ENCODE measurements around the gene NFIX. TPM values are rescaled to one million over a fixed set of nuclear protein-coding genes. Genes with fewer than 3 reads are reported as not detected.

NFIX gene
- total and polyA plus RNA-seq, 2 of the 13 experiments (the other 11 are each of a cell fraction or from before 2014, with no cell fraction given), result 3.4 to 5.4 TPM

GRCh38 chr19:13094771-13095392 is 99.6 kb downstream of the NFIX start:
- Histone ChIP-seq H2AFZ (ENCODE audit: low read length) (no peak overlapping the region), H3K27ac (ENCODE audit: extremely low read length, insufficient read depth, low read length) (no peak overlapping the region), H3K4me3 (replicated peaks in 1 of 3; ENCODE audit: insufficient read depth in 1 of 3, low read depth in 2 of 3, low read length in 3 of 3) (no peak overlapping the region), H3K9ac (ENCODE audit: insufficient read depth, low read depth, low read length) (no peak overlapping the region), H3K4me1 (ENCODE audit: insufficient read depth, low read length) (peaks cover 50% of the 10 kb centered on the region), H3K36me3 (replicated peaks in 1 of 2; ENCODE audit: control insufficient read depth in 1 of 2, insufficient read depth in 2 of 2, low read length in 2 of 2) (peaks cover 0 to 2% of the 10 kb centered on the region in 2 experiments; a peak in 2 of 5 replicates), H3K4me2 (ENCODE audit: low read depth, low read length) (no peak overlapping the region), H3K79me2 (ENCODE audit: insufficient read depth, low read length) (no peaks in the 10 kb centered on the region), H4K20me1 (ENCODE audit: insufficient read depth, low read length) (no peaks in the 10 kb centered on the region; the same call in none of the 2 replicates), H3K27me3 (ENCODE audit: control insufficient read depth in 1 of 2, insufficient read depth in 2 of 2, low read length in 2 of 2) (no peaks in the 10 kb centered on the region), H3K9me3 (ENCODE audit: low read length) (no peaks in the 10 kb centered on the region)
- in situ Hi-C loops (cut with HindIII; ENCODE audit: extremely low pct_ligation_motif_present, low pct_unique_long_range_greater_than_20kb) (loop anchor here (5.0 kb wide), 2 partner anchors 63 to 118 kb away; no protein-coding TSS in a partner anchor), intact Hi-C loops (cut with micrococcal nuclease; ENCODE audit: unreplicated experiment) (no loop called here)
- ATAC-seq, result no peak
- ChIA-PET CTCF (ENCODE audit: low intra/inter-chr PET ratio, low total read pairs) (interaction anchor here (1.7 to 2.6 kb wide), 4 partner anchors 111 to 130 kb away, joined by 5 to 44 read pairs (median 14); no protein-coding TSS in a partner anchor), POLR2A (interaction anchor here (1.7 to 1.8 kb wide), 3 partner anchors 34 to 117 kb away, joined by 4 to 7 read pairs (median 7); no protein-coding TSS in a partner anchor)
- FAIRE-seq, result no peak
- BruUV-seq (replicated peaks), result no TSS peak
- no peak for DNase-seq (ENCODE audit: low spot score)
- WGBS (ENCODE audit: low lambda C conversion rate), result 98% methylated on average over 12 of the region's 16 CpGs
- TF ChIP-seq GRHL1 (CRISPR knock-in tag; conservative IDR thresholded peaks at IDR 0.05) (no peak), ISL2 (CRISPR knock-in tag; IDR thresholded peaks at IDR 0.05) (no peak), HNF1A (IDR thresholded peaks at IDR 0.05; ENCODE audit: low read depth) (no peak), HNF1A (CRISPR knock-in tag; IDR thresholded peaks at IDR 0.05; ENCODE audit: borderline replicate concordance) (no peak), FOXK2 (IDR thresholded peaks at IDR 0.05) (no peak), ZNF879 (CRISPR knock-in tag; IDR thresholded peaks at IDR 0.05) (no peak), KDM3A (CRISPR knock-in tag; IDR thresholded peaks at IDR 0.05; ENCODE audit: low read depth) (no peak), ZNF441 (CRISPR knock-in tag; IDR thresholded peaks at IDR 0.05; ENCODE audit: borderline replicate concordance) (no peak), MXD1 (CRISPR knock-in tag; IDR thresholded peaks at IDR 0.05) (no peak), E2F5 (CRISPR knock-in tag; conservative IDR thresholded peaks at IDR 0.05) (no peak), CENPX (CRISPR knock-in tag; IDR thresholded peaks at IDR 0.05) (no peak), TARDBP (CRISPR knock-in tag; IDR thresholded peaks at IDR 0.05) (no peak), PHF20 (CRISPR knock-in tag; IDR thresholded peaks at IDR 0.05) (no peak), TERF1 (CRISPR knock-in tag; IDR thresholded peaks at IDR 0.05) (no peak), HMGA1 (CRISPR knock-in tag; conservative IDR thresholded peaks at IDR 0.05) (no peak)
